Smooth muscle cell (in vitro differentiated cells): ENCODE data around the gene CEACAM8. TPM values are rescaled to one million over a fixed set of nuclear protein-coding genes. Genes with fewer than 3 reads are reported as not detected.
"Not testable (repeated sequence)": the region's sequence is repeated elsewhere in the genome, so short reads cannot be mapped to it uniquely, and the experiment has no call there.

Experiments used
- DNase-seq: peaks from one replicate; lab custom pipeline; 2025; ENCODE audit not compliant: unreplicated experiment; lab: John Stamatoyannopoulos, UW
- H2AFZ ChIP-seq: fragments of 200-600 bp; sonication (generic); 2 replicates; pipeline ENCODE4 v1.6.0; 2016; ENCODE audit warnings: antibody characterized with exemption, low read depth, mild to moderate bottlenecking
- H3F3A ChIP-seq: fragments of 200-600 bp; sonication (generic); 2 replicates; pipeline ENCODE4 v1.6.0; 2017; ENCODE audit warnings: antibody characterized with exemption, low read depth
- H3K27ac ChIP-seq: fragments of 200-600 bp; sonication (generic); 2 replicates; pipeline ENCODE4 v1.5.1; 2016; ENCODE audit warnings: low read depth, mild to moderate bottlenecking
- H3K27me3 ChIP-seq: fragments of 200-600 bp; sonication (generic); 2 replicates; pipeline ENCODE4 v1.6.1; 2016; ENCODE audit warnings: low read depth, mild to moderate bottlenecking
- H3K36me3 ChIP-seq: fragments of 200-600 bp; sonication (generic); 2 replicates; pipeline ENCODE4 v1.5.1; 2016; ENCODE audit warnings: low read depth
- H3K4me1 ChIP-seq: fragments of 200-600 bp; sonication (generic); 2 replicates; pipeline ENCODE4 v1.5.1; 2016; ENCODE audit warnings: low read depth
- H3K4me2 ChIP-seq: fragments of 200-600 bp; sonication (generic); 2 replicates; pipeline ENCODE4 v1.6.0; 2016; ENCODE audit warnings: mild to moderate bottlenecking
- H3K4me3 ChIP-seq: fragments of 200-600 bp; sonication (generic); 2 replicates; pipeline ENCODE4 v1.5.1; 2016; ENCODE audit warnings: mild to moderate bottlenecking
- H3K79me2 ChIP-seq: fragments of 200-600 bp; sonication (generic); 2 replicates; pipeline ENCODE4 v1.6.0; 2016; ENCODE audit warnings: low read depth, mild to moderate bottlenecking
- H3K9ac ChIP-seq: fragments of 200-600 bp; sonication (generic); 2 replicates; pipeline ENCODE4 v1.6.0; 2016; ENCODE audit warnings: low read depth
- H3K9me3 ChIP-seq: fragments of 200-600 bp; sonication (generic); replicated peaks from 2 replicates; pipeline ENCODE4 v1.5.1; 2016; ENCODE audit warnings: low read depth
- H4K20me1 ChIP-seq: fragments of 200-600 bp; sonication (generic); 2 replicates; pipeline ENCODE4 v1.6.0; 2016; ENCODE audit warnings: low read depth
- WGBS: methylation state at CpG from one replicate; pipeline ENCODE4 v1.1.7; 2016; ENCODE audit warnings: low lambda C conversion rate; 5-methylcytosine and 5-hydroxymethylcytosine counted together
- polyA plus RNA-seq: library from polyadenylated mRNA; unstranded; fragments of >200 nt; fragmentation: Nextera tagmentation; extraction: Ambion mirVana; gene quantifications from 2 replicates; pipeline ENCODE4 v1.2.1, GENCODE V29; 2016
- total RNA-seq: library from RNA; depleted of rRNA; stranded (reverse); fragments of >200 nt; gene quantifications from 2 replicates; pipeline ENCODE4 v1.2.3, GENCODE V29; 2014
- TF ChIP-seq, protein P1 (sequence below): fragments of 200-600 bp; sonication (generic); IDR thresholded peaks from 2 replicates; pipeline ENCODE4 v1.5.1; 2017; ENCODE audit warnings: borderline replicate concordance, mild to moderate bottlenecking, antibody characterized with exemption; ENCODE audit not compliant: insufficient read depth, poor library complexity, severe bottlenecking

CEACAM8 gene
- total and polyA plus RNA-seq, 2 experiments from 2014 or later: not detected

GRCh38 chr19:42542791-42543190 is 51.9 kb downstream of the CEACAM8 start:
- Histone ChIP-seq H3F3A (no peaks in the 10 kb centered on the region), H3K27ac (no peak overlapping the region), H3K79me2 (no peaks in the 10 kb centered on the region), H4K20me1 (no peaks in the 10 kb centered on the region), H3K27me3 (peaks cover 4% of the 10 kb centered on the region), H2AFZ (no peak overlapping the region), H3K4me1 (peaks cover 4% of the 10 kb centered on the region), H3K9me3 (no peaks in the 10 kb centered on the region), H3K4me3 (no peak overlapping the region), H3K4me2 (no peak overlapping the region), H3K9ac (no peak overlapping the region), H3K36me3 (no peaks in the 10 kb centered on the region)
- 94% methylated on average over 2 of the region's 2 CpGs for WGBS
- TF ChIP-seq, protein P1, sequence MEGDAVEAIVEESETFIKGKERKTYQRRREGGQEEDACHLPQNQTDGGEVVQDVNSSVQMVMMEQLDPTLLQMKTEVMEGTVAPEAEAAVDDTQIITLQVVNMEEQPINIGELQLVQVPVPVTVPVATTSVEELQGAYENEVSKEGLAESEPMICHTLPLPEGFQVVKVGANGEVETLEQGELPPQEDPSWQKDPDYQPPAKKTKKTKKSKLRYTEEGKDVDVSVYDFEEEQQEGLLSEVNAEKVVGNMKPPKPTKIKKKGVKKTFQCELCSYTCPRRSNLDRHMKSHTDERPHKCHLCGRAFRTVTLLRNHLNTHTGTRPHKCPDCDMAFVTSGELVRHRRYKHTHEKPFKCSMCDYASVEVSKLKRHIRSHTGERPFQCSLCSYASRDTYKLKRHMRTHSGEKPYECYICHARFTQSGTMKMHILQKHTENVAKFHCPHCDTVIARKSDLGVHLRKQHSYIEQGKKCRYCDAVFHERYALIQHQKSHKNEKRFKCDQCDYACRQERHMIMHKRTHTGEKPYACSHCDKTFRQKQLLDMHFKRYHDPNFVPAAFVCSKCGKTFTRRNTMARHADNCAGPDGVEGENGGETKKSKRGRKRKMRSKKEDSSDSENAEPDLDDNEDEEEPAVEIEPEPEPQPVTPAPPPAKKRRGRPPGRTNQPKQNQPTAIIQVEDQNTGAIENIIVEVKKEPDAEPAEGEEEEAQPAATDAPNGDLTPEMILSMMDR: no peak
- no peak for DNase-seq

DNA sequence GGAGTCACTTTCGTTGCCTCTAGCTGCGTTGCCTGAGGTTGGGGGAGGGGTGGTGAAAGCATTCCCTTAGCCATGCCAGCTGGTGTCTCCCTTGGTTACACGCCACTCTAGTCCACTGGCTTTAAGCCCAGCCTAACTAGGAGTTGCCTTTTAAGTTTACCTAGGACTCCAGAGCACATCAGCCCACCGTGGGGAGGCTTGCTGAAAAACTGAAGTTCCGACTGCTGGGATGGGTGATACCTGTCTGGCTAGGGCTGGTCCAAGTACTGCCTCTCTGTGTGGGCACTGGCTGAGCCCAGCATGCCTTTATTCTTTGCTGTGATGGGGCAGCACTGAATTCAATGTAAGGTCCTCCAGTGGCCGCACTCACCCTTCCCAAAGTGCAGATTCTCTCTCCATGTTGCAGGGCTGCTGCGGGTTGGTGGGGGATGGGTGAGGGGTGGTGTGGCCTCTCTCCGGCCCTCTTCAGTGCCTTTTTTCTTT is 54.6 kb downstream of the CEACAM8 start:
- Histone ChIP-seq H3K79me2 (no peaks in the 10 kb centered on the region), H3K36me3 (no peaks in the 10 kb centered on the region), H3K9ac (no peak overlapping the region), H3K4me3 (no peak overlapping the region), H3K4me2 (no peak overlapping the region), H4K20me1 (no peaks in the 10 kb centered on the region), H3K4me1 (peaks cover 9% of the 10 kb centered on the region), H3K27me3 (no peaks in the 10 kb centered on the region), H2AFZ (no peak overlapping the region), H3F3A (no peaks in the 10 kb centered on the region), H3K9me3 (no peaks in the 10 kb centered on the region), H3K27ac (no peak overlapping the region)
- TF ChIP-seq, protein P1: no peak
- 74% methylated on average over 8 of the region's 8 CpGs for WGBS
- no peak for DNase-seq

GRCh38 chr19:42538841-42539709 is 55.6 kb downstream of the CEACAM8 start:
- no peaks in the 10 kb centered on the region for H3K79me2 ChIP-seq
- H3K4me3 ChIP-seq: no peak overlapping the region
- H3K36me3 ChIP-seq: no peaks in the 10 kb centered on the region
- H3K9me3 ChIP-seq: no peaks in the 10 kb centered on the region
- no peak overlapping the region for H3K9ac ChIP-seq
- H3K27ac ChIP-seq: no peak overlapping the region
- H4K20me1 ChIP-seq: no peaks in the 10 kb centered on the region
- DNase-seq: no peak
- no peak overlapping the region for H3K4me2 ChIP-seq
- peaks cover 9% of the 10 kb centered on the region for H3K4me1 ChIP-seq
- TF ChIP-seq, protein P1: no peak
- no peaks in the 10 kb centered on the region for H3F3A ChIP-seq
- no peaks in the 10 kb centered on the region for H3K27me3 ChIP-seq
- H2AFZ ChIP-seq: no peak overlapping the region
- WGBS: 77% methylated on average over 7 of the region's 7 CpGs

DNA sequence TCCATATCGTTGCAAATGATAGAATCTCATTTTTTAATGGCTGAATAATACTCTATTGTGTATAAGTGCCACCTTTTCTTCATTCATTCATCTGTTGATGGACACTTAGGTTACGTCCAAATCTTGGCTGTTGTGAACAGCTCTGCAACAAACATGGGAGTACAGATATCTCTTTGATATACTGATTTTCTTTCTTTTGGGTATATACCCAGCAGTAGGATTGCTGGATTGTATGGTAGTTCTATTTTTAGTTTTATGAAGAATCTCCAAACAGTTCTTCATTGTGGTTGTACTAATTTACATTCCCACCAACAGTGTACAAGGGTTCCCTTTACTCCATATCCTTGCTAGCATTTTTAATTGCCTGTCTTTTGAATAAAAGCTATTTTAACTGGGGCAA is 59.4 kb downstream of the CEACAM8 start:
- H3K27me3 ChIP-seq, H3K4me2 ChIP-seq, H3K9ac ChIP-seq, H3K4me1 ChIP-seq, H3K36me3 ChIP-seq, H3K9me3 ChIP-seq, H3K4me3 ChIP-seq, H4K20me1 ChIP-seq, H3K27ac ChIP-seq, H2AFZ ChIP-seq, H3F3A ChIP-seq, DNase-seq, H3K79me2 ChIP-seq: not testable (repeated sequence)
- WGBS: 89% methylated on average over 2 of the region's 2 CpGs
